Ascending aorta (tissue), 2 donors: ENCODE data around the gene FALEC. TPM values are rescaled to one million over a fixed set of nuclear protein-coding genes. Genes with fewer than 3 reads are reported as not detected.

Experiments used
- DNase-seq, 2 donors: peaks; one replicate each; pipeline ENCODE4 v3.0.0-alpha.2; 2019; ENCODE audit warnings: low spot score in 2 of 2
- H3K27ac ChIP-seq, 2 donors: fragments of 200-600 bp; sonication (generic); one replicate each; pipeline ENCODE4 v1.5.1; 2016 to 2017; ENCODE audit warnings: mild to moderate bottlenecking in 1 of 2
- H3K27me3 ChIP-seq: fragments of 200-600 bp; sonication (generic); one replicate; pipeline ENCODE4 v1.5.1; 2017
- H3K36me3 ChIP-seq, 2 donors: fragments of 200-600 bp; sonication (generic); one replicate each; pipeline ENCODE4 v1.5.1; 2016
- H3K4me1 ChIP-seq, 2 donors: fragments of 200-600 bp; sonication (generic); one replicate each; pipeline ENCODE4 v1.5.1; 2016 to 2017; ENCODE audit warnings: mild to moderate bottlenecking in 1 of 2
- H3K4me3 ChIP-seq, 2 donors: fragments of 200-600 bp; sonication (generic); one replicate each; pipeline ENCODE4 v1.5.1; 2016 to 2017; ENCODE audit warnings: mild to moderate bottlenecking in 1 of 2
- H3K9me3 ChIP-seq, 2 donors: fragments of 200-600 bp; sonication (generic); one replicate each; pipeline ENCODE4 v1.5.1; 2016
- intact Hi-C: fragments of 100-400 bp; cut with DNase I; formaldehyde crosslinking; loops from one replicate; pipeline ENCODE4 v1.15.1; 2023
- total RNA-seq: library from RNA; depleted of rRNA; stranded (reverse); fragments of >200 nt; gene quantifications from one replicate; pipeline ENCODE4 v1.1.0, GENCODE V29; 2016
- TF ChIP-seq, protein P1 (sequence below), 3 experiments: fragments of 200-600 bp in 2 of 3; fragments of 450-650 bp in 1 of 3; sonication (generic) in 2 of 3; IDR thresholded peaks; one replicate each; pipeline ENCODE4 v1.5.1; 2016 to 2019; ENCODE audit warnings: antibody characterized with exemption in 3 of 3, mild to moderate bottlenecking in 1 of 3, moderate library complexity in 1 of 3

The FALEC gene
- total RNA-seq, 1 donor from 2014 or later: not detected

- H3K36me3 ChIP-seq: peaks cover 45 to 80% of the 10 kb centered on the region in 2 donors
- peak overlapping the region; percentile 93 to 94 for H3K4me3 ChIP-seq
- H3K4me1 ChIP-seq: peaks cover 25 to 46% of the 10 kb centered on the region in 2 donors
- H3K27me3 ChIP-seq: no peaks in the 10 kb centered on the region
- H3K27ac ChIP-seq: peak overlapping the region; percentile 63 to 98
- intact Hi-C loops: no loop called here
- TF ChIP-seq, protein P1, sequence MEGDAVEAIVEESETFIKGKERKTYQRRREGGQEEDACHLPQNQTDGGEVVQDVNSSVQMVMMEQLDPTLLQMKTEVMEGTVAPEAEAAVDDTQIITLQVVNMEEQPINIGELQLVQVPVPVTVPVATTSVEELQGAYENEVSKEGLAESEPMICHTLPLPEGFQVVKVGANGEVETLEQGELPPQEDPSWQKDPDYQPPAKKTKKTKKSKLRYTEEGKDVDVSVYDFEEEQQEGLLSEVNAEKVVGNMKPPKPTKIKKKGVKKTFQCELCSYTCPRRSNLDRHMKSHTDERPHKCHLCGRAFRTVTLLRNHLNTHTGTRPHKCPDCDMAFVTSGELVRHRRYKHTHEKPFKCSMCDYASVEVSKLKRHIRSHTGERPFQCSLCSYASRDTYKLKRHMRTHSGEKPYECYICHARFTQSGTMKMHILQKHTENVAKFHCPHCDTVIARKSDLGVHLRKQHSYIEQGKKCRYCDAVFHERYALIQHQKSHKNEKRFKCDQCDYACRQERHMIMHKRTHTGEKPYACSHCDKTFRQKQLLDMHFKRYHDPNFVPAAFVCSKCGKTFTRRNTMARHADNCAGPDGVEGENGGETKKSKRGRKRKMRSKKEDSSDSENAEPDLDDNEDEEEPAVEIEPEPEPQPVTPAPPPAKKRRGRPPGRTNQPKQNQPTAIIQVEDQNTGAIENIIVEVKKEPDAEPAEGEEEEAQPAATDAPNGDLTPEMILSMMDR (IDR thresholded peaks at IDR 0.05): no peak
- peak in 1 of 2 donors; percentile 31 for DNase-seq
- no peaks in the 10 kb centered on the region for H3K9me3 ChIP-seq
Observed at GRCh38 chr1:150575072-150575489, 59.5 kb downstream of the FALEC start.

- DNase-seq: no peak
- TF ChIP-seq, protein P1 (IDR thresholded peaks at IDR 0.05): no peak
- intact Hi-C loops: loop anchor here (1.0 kb wide), 1 partner anchor 12 kb away; no protein-coding TSS in a partner anchor
- H3K27me3 ChIP-seq: no peaks in the 10 kb centered on the region
- H3K36me3 ChIP-seq: peaks cover 45 to 80% of the 10 kb centered on the region in 2 donors
- peak overlapping the region; percentile 93 to 94 for H3K4me3 ChIP-seq
- peaks cover 20 to 45% of the 10 kb centered on the region in 2 donors for H3K4me1 ChIP-seq
- H3K9me3 ChIP-seq: no peaks in the 10 kb centered on the region
- peak overlapping the region; percentile 63 to 98 for H3K27ac ChIP-seq
Observed at GRCh38 chr1:150575518-150576366, 60.2 kb downstream of the FALEC start.

DNA sequence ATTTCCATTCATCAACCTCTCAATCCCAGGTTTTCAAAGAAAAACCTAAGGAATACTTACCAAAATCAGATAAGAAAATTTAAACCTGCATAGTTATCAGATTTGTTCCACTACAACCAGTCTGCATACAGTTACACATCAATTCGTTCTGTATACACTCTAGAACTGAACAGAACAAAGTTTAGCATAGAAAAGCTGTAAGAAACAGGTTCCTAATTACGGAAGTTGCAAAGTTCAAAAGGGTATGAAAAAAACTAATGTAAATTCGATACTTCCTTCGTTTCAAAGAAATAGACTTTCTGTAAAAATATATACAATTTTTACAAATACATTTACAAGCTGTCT lies 60.8 kb downstream of the FALEC start:
- TF ChIP-seq, protein P1 (IDR thresholded peaks at IDR 0.05): no peak
- Histone ChIP-seq H3K4me3 (peak overlapping the region; percentile 93 to 94), H3K4me1 (peaks cover 14 to 39% of the 10 kb centered on the region in 2 donors), H3K27me3 (no peaks in the 10 kb centered on the region), H3K36me3 (peaks cover 45 to 76% of the 10 kb centered on the region in 2 donors), H3K9me3 (no peaks in the 10 kb centered on the region), H3K27ac (peak overlapping the region; percentile 63 to 98)
- DNase-seq: no peak
- intact Hi-C loops: loop anchor here (1.0 kb wide), 1 partner anchor 13 kb away; no protein-coding TSS in a partner anchor

DNA sequence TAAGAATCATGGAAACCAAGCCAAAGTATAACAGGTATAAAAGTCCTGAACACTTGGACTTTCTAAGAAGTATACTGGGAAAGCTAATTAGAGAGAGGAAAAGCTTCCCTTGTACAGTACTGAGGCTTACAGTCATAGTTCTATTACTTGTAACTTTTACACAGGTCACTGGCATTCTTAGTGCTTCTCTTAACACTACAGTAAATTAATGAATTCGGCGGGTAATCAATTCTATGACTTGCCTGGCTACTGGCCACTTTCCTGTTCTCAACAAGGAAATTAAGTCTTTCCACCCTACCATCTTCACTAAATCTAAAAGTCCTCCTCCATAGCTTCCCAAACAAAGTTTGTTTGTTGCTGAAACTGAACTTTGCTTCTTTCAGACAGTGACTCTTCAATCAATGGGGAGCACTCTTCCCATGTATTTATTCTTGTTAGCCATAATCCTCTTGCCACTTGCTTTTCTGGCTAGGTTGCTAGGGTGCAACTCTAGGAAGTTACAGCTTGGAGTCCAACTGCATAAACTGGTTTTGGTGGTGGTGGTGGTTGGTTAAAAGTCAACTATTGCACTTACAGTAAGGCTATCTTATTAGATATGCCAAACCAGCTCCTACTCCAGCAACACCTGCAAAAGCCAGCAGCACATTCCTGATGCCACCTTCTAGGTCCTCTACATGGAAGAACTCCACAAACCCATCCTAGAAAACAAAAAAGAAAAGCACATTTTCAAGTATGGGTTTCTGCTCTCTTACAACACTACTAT lies 61.4 kb downstream of the FALEC start:
- H3K4me3 ChIP-seq: peak overlapping the region; percentile 93 to 94
- no peaks in the 10 kb centered on the region for H3K27me3 ChIP-seq
- no peaks in the 10 kb centered on the region for H3K9me3 ChIP-seq
- peak overlapping the region; percentile 98 to 100 for H3K27ac ChIP-seq
- DNase-seq: no peak
- H3K4me1 ChIP-seq: peaks cover 11 to 32% of the 10 kb centered on the region in 2 donors
- intact Hi-C loops: loop anchor here (1.0 kb wide), 1 partner anchor 14 kb away; no protein-coding TSS in a partner anchor
- TF ChIP-seq, protein P1 (IDR thresholded peaks at IDR 0.05): no peak
- H3K36me3 ChIP-seq: peaks cover 44 to 73% of the 10 kb centered on the region in 2 donors

DNA sequence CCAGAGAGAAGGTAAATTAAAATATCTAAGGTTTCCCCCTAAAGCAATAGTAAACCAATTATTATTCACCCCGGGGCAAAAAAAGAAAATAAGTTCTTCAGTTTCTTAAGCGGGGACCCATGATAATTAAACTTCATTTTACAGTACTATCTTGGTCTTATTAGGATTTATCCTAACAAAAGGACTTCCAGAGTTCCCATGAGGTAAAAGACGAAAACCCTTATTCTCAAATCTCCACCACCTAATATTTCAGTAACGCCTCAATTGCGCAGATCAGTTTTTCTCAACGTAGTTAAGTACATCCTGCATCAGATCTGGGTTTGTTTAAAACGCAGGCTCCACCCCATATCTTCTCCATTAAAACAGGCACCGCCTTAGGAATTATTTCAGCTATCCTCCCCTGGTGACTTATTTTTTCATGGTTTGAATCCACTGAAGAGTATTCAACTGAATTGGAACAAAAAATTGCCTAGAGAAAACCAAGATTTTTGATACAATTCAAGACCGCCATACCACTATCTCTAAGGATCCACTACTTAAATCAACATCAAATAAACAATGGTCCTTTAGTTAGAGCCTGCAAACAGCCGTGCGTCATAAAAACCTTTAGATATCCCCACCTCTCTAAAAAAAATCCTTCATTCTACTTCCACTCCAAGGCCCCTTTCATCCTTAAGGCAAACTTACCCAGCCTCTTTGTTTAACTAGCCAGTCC lies 62.2 kb downstream of the FALEC start:
- TF ChIP-seq, protein P1 (IDR thresholded peaks at IDR 0.05): no peak
- H3K9me3 ChIP-seq: no peaks in the 10 kb centered on the region
- H3K4me3 ChIP-seq: peak overlapping the region; percentile 93 to 94
- peak overlapping the region; percentile 98 to 100 for H3K27ac ChIP-seq
- no peak for DNase-seq
- H3K27me3 ChIP-seq: no peaks in the 10 kb centered on the region
- peaks cover 40 to 66% of the 10 kb centered on the region in 2 donors for H3K36me3 ChIP-seq
- intact Hi-C loops: loop anchor here (2.0 kb wide), 2 partner anchors 27 to 43 kb away; no protein-coding TSS in a partner anchor
- H3K4me1 ChIP-seq: peaks cover 7 to 25% of the 10 kb centered on the region in 2 donors
